ENCODE data around the gene KCNJ18.

DNA sequence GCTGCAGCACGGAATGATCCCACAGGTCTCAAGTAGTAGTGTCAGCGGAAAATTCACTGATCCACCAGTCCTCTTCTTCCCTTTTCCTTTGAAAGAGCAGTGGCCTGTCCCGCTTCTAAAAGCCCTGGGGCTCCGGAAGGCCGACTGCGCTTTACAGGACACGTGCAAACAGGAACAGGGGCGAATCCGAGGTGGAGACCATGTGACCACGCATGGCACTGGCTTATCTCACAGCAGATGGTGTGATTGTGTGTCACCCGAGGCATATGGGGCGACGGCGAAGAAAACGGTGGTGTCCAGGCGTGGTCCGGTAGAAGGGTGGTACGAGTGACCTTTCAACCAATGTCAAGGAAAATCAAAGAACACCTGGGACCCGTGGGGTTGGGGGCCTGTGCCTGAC is 12.0 kb upstream of the KCNJ18 start:
- TF ChIP-seq, protein P1, sequence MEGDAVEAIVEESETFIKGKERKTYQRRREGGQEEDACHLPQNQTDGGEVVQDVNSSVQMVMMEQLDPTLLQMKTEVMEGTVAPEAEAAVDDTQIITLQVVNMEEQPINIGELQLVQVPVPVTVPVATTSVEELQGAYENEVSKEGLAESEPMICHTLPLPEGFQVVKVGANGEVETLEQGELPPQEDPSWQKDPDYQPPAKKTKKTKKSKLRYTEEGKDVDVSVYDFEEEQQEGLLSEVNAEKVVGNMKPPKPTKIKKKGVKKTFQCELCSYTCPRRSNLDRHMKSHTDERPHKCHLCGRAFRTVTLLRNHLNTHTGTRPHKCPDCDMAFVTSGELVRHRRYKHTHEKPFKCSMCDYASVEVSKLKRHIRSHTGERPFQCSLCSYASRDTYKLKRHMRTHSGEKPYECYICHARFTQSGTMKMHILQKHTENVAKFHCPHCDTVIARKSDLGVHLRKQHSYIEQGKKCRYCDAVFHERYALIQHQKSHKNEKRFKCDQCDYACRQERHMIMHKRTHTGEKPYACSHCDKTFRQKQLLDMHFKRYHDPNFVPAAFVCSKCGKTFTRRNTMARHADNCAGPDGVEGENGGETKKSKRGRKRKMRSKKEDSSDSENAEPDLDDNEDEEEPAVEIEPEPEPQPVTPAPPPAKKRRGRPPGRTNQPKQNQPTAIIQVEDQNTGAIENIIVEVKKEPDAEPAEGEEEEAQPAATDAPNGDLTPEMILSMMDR (IDR thresholded peaks at IDR 0.05 in 2 of 3, conservative IDR thresholded peaks at IDR 0.05 in 1 of 3; ENCODE audit: insufficient read depth in 2 of 3, low read depth in 1 of 3, low read length in 3 of 3) = no peak
- TF ChIP-seq, protein P2, sequence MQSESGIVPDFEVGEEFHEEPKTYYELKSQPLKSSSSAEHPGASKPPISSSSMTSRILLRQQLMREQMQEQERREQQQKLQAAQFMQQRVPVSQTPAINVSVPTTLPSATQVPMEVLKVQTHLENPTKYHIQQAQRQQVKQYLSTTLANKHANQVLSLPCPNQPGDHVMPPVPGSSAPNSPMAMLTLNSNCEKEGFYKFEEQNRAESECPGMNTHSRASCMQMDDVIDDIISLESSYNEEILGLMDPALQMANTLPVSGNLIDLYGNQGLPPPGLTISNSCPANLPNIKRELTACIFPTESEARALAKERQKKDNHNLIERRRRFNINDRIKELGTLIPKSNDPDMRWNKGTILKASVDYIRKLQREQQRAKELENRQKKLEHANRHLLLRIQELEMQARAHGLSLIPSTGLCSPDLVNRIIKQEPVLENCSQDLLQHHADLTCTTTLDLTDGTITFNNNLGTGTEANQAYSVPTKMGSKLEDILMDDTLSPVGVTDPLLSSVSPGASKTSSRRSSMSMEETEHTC (IDR thresholded peaks at IDR 0.05) = no peak
- no peak for TF ChIP-seq EZH2 (IDR thresholded peaks at IDR 0.05; ENCODE audit: borderline replicate concordance, low read depth, low read length)
- TF ChIP-seq, protein P3, sequence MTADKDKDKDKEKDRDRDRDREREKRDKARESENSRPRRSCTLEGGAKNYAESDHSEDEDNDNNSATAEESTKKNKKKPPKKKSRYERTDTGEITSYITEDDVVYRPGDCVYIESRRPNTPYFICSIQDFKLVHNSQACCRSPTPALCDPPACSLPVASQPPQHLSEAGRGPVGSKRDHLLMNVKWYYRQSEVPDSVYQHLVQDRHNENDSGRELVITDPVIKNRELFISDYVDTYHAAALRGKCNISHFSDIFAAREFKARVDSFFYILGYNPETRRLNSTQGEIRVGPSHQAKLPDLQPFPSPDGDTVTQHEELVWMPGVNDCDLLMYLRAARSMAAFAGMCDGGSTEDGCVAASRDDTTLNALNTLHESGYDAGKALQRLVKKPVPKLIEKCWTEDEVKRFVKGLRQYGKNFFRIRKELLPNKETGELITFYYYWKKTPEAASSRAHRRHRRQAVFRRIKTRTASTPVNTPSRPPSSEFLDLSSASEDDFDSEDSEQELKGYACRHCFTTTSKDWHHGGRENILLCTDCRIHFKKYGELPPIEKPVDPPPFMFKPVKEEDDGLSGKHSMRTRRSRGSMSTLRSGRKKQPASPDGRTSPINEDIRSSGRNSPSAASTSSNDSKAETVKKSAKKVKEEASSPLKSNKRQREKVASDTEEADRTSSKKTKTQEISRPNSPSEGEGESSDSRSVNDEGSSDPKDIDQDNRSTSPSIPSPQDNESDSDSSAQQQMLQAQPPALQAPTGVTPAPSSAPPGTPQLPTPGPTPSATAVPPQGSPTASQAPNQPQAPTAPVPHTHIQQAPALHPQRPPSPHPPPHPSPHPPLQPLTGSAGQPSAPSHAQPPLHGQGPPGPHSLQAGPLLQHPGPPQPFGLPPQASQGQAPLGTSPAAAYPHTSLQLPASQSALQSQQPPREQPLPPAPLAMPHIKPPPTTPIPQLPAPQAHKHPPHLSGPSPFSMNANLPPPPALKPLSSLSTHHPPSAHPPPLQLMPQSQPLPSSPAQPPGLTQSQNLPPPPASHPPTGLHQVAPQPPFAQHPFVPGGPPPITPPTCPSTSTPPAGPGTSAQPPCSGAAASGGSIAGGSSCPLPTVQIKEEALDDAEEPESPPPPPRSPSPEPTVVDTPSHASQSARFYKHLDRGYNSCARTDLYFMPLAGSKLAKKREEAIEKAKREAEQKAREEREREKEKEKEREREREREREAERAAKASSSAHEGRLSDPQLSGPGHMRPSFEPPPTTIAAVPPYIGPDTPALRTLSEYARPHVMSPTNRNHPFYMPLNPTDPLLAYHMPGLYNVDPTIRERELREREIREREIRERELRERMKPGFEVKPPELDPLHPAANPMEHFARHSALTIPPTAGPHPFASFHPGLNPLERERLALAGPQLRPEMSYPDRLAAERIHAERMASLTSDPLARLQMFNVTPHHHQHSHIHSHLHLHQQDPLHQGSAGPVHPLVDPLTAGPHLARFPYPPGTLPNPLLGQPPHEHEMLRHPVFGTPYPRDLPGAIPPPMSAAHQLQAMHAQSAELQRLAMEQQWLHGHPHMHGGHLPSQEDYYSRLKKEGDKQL (CRISPR knock-in tag; IDR thresholded peaks at IDR 0.05; ENCODE audit: borderline replicate concordance) = no peak

Data from K562 (cell line).